Ureter (tissue), 1 donor: Measurements from ENCODE around the gene FRS2. TPM values are rescaled to one million over a fixed set of nuclear protein-coding genes. Genes with fewer than 3 reads are reported as not detected.
"Not testable (repeated sequence)": the region's sequence is repeated elsewhere in the genome, so short reads cannot be mapped to it uniquely, and the experiment has no call there.

Experiments used
- DNase-seq: peaks from one replicate; pipeline ENCODE4 v3.0.0-alpha.2; 2020; ENCODE audit warnings: low spot score
- total RNA-seq: library from RNA; stranded (reverse); gene quantifications from one replicate; pipeline ENCODE4 v1.2.4, GENCODE V29; 2023
- donor health status: DM: yes; HTN: yes; CAD: no.

Gene FRS2
- 38.2 TPM for total RNA-seq

- DNase-seq, result peak; percentile 94
Measured at GRCh38 chr12:69470189-69471075, at the start of gene FRS2. TSS of gene FRS2 (plus strand) at chr12:69470388. CDS start at chr12:69569031, 98,643 bp downstream.

DNA sequence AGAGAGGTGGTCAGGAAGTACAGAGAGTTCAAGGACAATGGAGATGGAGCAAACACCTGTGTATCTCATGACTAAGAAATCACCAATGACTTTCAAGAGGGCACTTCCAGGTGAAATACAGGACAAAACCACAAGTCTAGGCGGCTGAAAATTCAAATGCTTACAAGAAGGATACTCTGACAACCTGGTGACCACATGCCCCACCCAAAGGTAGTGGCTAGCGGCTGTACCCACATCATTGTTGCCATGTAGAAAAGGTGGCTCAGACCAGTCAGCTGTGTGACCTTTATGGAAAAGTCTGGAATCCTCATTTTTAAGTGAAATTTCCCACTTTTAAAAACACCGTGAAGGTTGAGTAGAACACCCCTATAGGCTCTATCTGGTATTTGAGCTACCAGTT lies 48.6 kb upstream of the FRS2 start:
- no peak for DNase-seq

DNA sequence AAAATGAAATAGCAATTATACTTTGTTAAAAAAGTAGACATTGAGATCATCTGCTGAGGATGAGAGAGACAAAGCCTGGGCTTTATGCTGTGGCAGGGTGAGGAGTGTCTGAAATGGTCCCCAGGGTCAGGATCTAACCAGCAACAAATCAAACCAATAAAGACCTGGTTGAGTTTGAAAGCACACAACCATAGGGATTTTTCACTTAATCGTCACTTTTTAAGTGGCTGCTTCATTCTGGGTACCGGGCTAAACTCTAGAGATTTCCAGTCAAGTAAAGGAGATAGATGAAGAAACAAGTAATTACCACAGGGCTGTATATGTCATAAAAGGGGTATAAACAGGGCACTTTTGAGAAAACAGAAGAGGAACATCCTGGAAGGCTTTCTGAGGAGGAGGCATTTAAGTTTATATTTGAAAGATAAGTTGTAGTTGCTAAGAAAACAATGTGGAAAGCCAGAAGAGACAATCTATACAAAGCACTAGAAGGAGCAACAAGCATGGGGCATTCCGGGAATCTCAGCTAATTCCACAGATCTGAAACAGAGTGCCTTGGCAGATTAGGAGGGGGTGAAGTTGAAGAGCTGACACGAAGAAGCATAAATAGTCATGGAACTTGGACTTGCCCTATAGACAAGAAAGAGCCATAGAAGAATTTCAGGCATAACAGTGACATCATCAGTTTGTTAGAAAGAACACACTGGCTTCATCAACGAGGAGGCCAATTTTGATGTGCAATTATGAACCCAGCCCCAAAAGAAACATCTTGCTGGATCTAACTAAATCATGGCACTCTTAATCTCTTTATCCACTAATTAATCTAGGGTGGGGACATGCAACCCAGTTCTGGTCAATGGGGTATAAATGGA lies 46.9 kb upstream of the FRS2 start:
- DNase-seq, result no peak

GRCh38 chr12:69425417-69425816 lies 44.8 kb upstream of the FRS2 start:
- no peak for DNase-seq

- no peak for DNase-seq
Measured at GRCh38 chr12:69428351-69429073, 41.7 kb upstream of the FRS2 start.

DNA sequence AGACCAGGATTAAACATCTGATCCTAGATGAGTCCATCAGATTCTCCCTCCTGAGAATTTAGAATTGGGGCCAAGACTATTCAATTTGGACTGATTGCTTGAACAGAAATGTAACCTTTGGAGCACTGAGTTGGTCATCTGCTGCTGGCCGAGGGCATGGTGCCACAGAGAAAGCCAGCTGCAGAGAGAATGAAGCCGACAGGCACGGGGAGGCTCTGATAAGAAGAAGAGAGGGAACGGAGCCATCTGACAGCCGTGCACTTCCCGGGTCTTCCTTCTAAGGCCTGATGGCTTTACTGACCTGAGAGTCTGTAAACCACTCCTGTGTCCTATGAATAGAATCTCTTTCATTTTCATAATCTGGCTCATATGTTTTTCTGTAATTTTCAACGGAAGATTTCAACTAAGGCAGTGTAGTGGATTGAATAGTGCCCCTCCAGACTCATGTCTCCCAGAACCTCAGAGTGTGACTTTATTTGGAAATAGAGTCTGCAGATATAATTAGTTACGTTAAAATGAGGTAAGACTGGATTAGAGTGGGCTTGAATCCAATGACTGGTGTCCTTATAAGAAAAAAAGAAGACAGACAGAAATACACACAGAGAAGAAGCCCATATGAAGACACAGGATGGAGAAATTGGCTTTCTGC lies 39.1 kb upstream of the FRS2 start:
- no peak for DNase-seq

- no peak for DNase-seq
Measured at GRCh38 chr12:69431591-69432222, 38.5 kb upstream of the FRS2 start.

- no peak for DNase-seq
Measured at GRCh38 chr12:69433653-69434052, 36.5 kb upstream of the FRS2 start.

- no peak for DNase-seq
Measured at GRCh38 chr12:69435644-69436043, 34.5 kb upstream of the FRS2 start.

- DNase-seq, result no peak
Measured at GRCh38 chr12:69437073-69437472, 33.1 kb upstream of the FRS2 start.

DNA sequence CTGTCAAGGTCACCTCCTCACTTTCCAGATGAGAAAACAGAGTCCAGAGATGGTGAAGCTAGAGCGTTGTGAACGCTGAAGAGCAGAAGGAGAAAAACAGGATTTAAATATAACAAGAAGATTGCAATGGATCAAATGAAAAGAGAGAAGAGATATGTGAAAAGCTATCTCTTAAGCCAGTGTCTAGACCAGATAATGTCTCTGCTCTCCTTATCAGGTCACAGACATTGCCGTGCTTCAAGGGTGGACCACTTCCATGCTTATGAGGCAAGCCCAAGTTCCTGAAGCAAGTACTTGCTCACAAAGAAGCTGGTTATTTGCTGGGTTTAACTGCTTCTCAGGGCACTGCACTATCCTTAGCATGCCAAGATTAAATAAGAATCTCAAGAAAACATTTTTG lies 31.6 kb upstream of the FRS2 start:
- DNase-seq, result no peak

DNA sequence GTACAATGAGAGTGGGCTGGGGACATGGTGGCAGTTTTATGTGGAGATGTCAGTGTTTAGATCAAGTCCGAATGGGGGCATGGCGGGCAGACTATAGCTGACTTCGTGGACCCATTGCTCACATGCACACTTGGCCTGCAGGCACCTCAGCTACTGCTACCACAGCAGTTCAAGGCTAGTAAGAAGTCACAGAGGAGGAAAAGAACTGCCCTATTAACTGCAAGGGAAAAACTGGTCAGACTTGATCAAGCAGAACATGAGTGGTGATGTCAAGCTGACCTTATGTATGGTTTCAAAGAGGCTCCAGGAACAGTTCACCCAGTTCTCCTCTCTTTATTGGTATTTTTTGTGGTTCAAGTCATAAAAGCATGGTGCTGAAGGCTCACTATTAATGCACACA lies 30.2 kb upstream of the FRS2 start:
- DNase-seq, result no peak

GRCh38 chr12:69440886-69441285 lies 29.3 kb upstream of the FRS2 start:
- DNase-seq, result no peak

DNA sequence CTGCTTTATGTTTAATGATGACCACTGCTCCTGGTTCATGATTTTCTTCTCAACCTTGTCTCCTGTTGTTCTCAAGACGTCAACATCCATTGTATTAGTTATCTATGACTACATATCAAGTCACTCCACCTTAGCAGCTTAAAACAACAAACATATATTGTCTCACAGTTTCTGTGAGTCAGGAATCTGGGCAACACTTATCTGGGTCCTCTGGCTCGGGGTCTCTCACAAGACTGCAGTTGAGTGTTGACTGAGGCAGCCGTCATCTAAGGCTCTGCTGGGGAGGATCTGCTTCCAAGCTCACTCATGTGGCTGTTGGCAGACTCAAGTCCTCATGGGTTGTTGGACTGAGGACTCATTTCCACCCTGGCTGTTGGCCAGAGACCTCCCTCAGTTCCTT lies 27.3 kb upstream of the FRS2 start:
- DNase-seq, result no peak

GRCh38 chr12:69443916-69444315 lies 26.3 kb upstream of the FRS2 start:
- no peak for DNase-seq

DNA sequence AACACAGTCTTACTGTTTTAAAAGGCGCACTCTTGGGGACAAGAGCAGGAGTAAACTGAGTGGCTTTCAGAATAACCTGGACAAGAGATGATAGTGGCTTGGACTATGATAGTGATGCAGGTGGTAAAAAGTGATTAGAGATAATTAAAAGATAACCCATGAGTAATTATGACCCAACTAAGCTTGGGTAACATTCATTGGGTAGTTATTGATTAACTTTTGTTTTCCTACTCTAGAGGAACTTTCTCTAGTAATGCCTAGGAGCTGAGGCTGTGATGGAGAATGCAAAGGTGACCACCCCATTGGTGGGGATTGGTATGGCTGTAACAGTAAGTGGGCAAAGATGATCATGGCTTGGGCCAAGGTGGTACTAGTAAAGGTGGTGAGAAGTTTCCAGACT lies 22.3 kb upstream of the FRS2 start:
- DNase-seq, result no peak

GRCh38 chr12:69452598-69453132 lies 17.5 kb upstream of the FRS2 start:
- not testable (repeated sequence) for DNase-seq

- no peak for DNase-seq
Measured at GRCh38 chr12:69456239-69456638, 13.9 kb upstream of the FRS2 start.

DNA sequence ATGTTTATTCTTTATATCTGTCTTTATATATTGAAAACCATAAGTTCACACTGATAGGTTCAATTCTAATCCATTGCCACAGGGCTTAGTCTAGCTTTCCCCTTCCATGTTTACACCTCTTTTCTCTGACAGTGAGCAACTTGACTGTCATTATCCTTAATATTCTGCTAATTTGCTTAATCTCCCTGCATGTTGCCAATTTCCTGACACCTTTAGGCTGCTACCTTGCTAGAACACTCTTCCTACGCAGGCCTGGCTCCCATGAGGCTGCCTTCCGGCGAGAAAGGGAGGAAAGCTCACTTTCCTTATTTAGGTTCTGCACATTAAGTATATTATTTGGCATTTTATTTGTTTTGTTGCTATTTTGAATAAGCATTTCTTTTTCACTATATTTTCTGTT lies 12.8 kb upstream of the FRS2 start:
- no peak for DNase-seq

DNA sequence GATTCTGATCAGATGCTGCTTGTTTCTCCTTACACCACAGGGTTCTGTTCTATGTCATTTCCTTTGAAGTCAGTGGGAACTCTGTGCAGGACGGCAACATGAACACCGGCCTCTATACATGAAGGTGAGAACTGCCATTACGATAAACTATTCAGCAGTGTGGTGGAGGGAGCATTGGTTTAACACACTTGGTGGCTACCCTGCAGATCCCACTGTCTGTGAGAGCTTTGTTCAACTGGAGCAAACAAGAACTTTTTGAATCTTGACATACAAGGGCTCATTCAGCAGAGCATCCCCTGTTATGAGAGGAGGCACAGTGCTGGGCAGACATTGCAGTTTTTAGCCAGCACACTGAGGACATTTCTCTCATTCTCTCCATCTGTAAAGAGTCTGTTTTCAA lies 10.7 kb upstream of the FRS2 start:
- no peak for DNase-seq

DNA sequence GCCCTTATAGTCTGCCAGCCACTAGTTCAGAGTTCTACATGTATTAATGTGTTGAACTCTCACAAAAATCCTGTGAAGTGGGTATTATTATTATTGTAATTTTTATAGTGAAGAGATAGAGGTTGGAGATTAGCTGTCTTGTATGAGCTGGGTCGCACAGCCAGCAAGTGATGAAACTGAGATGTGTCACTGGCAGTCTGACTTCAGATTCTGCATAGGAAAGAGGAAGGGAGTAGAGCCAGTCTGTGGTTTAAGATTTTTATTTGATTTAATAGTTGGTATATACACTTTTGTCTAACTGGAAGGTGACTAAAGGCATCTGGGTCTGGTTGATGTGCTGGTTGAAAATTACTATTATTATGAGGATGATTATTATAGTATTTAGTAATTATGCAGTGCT lies 5.8 kb upstream of the FRS2 start:
- DNase-seq, result no peak
